ENCODE data around the gene ASTN2.

- TF ChIP-seq, protein P1, sequence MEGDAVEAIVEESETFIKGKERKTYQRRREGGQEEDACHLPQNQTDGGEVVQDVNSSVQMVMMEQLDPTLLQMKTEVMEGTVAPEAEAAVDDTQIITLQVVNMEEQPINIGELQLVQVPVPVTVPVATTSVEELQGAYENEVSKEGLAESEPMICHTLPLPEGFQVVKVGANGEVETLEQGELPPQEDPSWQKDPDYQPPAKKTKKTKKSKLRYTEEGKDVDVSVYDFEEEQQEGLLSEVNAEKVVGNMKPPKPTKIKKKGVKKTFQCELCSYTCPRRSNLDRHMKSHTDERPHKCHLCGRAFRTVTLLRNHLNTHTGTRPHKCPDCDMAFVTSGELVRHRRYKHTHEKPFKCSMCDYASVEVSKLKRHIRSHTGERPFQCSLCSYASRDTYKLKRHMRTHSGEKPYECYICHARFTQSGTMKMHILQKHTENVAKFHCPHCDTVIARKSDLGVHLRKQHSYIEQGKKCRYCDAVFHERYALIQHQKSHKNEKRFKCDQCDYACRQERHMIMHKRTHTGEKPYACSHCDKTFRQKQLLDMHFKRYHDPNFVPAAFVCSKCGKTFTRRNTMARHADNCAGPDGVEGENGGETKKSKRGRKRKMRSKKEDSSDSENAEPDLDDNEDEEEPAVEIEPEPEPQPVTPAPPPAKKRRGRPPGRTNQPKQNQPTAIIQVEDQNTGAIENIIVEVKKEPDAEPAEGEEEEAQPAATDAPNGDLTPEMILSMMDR (IDR thresholded peaks at IDR 0.05; ENCODE audit: low read length): no peak
- no peak for TF ChIP-seq EZH2 (optimal IDR thresholded peaks at IDR 0.05; ENCODE audit: low read depth, low read length)
These were observed 291.9 kb downstream of the ASTN2 start for GRCh38 chr9:117122953-117123352.

All from MM.1S (cell line).